SK-N-SH (cell line): ENCODE measurements around the gene SCNN1G.

Experiments
- GATA2 ChIP-seq: sonication (generic); formaldehyde crosslinking; IDR thresholded peaks from 2 replicates; pipeline ENCODE4 v1.5.0; 2020; ENCODE audit warnings: mild to moderate bottlenecking, missing genetic modification reagents
- RCOR1 ChIP-seq: fragments of 150-350 bp; IDR thresholded peaks from 2 replicates; pipeline ENCODE4 v1.6.1; 2017; ENCODE audit warnings: antibody characterized with exemption, low read length
- TEAD4 ChIP-seq: IDR thresholded peaks from 2 replicates; pipeline ENCODE4 v1.4.0; 2012; ENCODE audit warnings: mild to moderate bottlenecking, borderline replicate concordance; ENCODE audit not compliant: insufficient read depth
- TF ChIP-seq, protein P1 (sequence below): fragments of 200-600 bp; sonication (generic); IDR thresholded peaks from 2 replicates; pipeline ENCODE4 v1.6.1; 2017; ENCODE audit warnings: antibody characterized with exemption, mild to moderate bottlenecking, moderate library complexity
- TF ChIP-seq, protein P2 (sequence below): IDR thresholded peaks from 2 replicates; pipeline ENCODE4 v1.6.1; 2012; ENCODE audit warnings: mild to moderate bottlenecking, low read depth, low read length, moderate library complexity

DNA sequence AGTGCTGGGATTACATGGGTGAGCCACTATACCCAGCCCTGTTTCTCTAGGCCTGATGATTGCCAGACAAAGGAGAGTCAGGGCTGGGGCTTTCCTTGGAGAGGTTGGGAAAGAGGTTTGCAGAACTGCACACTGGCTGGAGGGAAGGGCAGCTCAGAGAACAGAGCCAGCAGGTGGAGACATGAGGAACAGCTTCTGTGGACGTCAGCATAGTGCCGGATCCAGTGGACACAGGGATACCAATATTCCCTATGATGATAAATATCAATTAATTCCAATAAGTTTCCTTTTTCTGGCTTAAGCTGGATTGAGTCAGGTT is 76.3 kb downstream of the SCNN1G start:
- TF ChIP-seq RCOR1 (no peak), TEAD4 (no peak), GATA2 (CRISPR knock-in tag) (no peak)
- TF ChIP-seq, protein P1, sequence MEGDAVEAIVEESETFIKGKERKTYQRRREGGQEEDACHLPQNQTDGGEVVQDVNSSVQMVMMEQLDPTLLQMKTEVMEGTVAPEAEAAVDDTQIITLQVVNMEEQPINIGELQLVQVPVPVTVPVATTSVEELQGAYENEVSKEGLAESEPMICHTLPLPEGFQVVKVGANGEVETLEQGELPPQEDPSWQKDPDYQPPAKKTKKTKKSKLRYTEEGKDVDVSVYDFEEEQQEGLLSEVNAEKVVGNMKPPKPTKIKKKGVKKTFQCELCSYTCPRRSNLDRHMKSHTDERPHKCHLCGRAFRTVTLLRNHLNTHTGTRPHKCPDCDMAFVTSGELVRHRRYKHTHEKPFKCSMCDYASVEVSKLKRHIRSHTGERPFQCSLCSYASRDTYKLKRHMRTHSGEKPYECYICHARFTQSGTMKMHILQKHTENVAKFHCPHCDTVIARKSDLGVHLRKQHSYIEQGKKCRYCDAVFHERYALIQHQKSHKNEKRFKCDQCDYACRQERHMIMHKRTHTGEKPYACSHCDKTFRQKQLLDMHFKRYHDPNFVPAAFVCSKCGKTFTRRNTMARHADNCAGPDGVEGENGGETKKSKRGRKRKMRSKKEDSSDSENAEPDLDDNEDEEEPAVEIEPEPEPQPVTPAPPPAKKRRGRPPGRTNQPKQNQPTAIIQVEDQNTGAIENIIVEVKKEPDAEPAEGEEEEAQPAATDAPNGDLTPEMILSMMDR: no peak
- TF ChIP-seq, protein P2, sequence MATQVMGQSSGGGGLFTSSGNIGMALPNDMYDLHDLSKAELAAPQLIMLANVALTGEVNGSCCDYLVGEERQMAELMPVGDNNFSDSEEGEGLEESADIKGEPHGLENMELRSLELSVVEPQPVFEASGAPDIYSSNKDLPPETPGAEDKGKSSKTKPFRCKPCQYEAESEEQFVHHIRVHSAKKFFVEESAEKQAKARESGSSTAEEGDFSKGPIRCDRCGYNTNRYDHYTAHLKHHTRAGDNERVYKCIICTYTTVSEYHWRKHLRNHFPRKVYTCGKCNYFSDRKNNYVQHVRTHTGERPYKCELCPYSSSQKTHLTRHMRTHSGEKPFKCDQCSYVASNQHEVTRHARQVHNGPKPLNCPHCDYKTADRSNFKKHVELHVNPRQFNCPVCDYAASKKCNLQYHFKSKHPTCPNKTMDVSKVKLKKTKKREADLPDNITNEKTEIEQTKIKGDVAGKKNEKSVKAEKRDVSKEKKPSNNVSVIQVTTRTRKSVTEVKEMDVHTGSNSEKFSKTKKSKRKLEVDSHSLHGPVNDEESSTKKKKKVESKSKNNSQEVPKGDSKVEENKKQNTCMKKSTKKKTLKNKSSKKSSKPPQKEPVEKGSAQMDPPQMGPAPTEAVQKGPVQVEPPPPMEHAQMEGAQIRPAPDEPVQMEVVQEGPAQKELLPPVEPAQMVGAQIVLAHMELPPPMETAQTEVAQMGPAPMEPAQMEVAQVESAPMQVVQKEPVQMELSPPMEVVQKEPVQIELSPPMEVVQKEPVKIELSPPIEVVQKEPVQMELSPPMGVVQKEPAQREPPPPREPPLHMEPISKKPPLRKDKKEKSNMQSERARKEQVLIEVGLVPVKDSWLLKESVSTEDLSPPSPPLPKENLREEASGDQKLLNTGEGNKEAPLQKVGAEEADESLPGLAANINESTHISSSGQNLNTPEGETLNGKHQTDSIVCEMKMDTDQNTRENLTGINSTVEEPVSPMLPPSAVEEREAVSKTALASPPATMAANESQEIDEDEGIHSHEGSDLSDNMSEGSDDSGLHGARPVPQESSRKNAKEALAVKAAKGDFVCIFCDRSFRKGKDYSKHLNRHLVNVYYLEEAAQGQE: no peak
